NOMO-1 (cell line): Measurements from ENCODE around the gene GALC.
"Not testable (repeated sequence)": the region's sequence is repeated elsewhere in the genome, so short reads cannot be mapped to it uniquely, and the experiment has no call there.

Experiments used
- DNase-seq, 2 experiments: peaks; one replicate each; lab custom pipeline; 2025; ENCODE audit not compliant: unreplicated experiment in 2 of 2; lab: John Stamatoyannopoulos, UW

GALC gene

DNA sequence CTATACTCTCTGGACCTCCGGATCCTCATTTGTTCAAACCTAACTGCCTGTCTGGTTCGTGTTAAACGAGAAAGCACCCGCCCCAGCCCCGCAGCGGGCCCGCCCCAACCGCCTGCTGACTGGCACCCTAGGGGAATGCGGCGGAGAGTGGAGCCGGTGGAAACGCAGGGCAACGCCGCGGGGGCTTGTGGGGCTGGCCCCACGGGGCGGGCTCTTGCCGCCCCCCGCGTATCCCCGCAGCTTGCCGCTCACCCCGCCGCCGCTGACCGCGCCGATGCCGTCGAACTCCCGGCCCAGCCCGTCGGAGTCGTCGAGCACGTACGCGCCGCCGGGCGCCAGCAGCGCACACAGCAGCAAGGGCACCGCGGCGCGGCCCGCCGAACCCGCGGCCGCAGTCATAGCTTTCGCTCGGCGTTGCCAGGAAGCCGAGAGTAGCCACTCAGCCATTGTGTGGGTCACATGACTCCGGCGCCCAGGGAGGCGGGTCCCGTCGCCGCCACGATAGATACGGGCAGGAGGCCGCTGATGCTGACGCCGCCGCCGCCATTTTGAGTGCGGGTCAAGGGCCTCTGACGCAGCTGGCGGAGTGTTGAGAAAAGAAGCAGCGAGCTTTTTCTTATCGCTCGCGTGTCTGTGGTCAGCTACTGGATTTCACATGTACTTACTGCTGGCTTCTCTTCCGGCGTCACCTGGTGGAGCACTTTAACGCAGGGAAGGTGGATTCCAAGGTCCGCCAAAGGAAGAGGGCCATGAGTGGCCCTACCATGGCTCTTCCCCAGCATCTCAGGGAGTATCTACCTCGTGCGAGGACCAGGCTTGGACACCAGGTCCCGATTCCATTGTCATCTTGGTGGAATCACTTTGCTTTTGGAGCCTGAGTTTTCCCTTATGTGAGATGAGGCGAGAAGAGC lies at the start of gene GALC:
Gene GALC, minus strand, starts transcription at position 465 of the 911 bp plus-strand sequence. Its CDS starts 18 bp downstream, at position 447.
- DNase-seq, result peak; percentile 88 to 94

GRCh38 chr14:88040146-88040545 lies 47.2 kb upstream of the GALC start:
- no peak for DNase-seq

DNA sequence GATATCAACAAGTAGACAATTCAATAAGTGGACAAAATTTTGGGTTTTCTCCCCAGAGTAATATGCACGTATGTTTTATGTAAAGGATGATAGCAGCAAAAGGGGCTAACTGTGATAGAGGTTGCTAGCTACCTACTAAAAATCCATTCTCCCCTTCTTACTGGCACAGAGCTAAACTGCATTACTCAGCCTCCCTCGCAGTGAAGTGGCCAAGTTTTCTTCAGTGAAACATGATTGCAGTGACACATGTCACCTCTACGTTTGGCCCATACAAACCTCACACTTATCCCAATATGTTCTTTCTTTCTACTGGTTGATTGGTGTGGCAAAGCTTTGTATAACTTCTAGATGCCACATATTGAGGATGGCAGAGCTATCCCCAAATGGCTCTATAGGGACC lies 46.2 kb upstream of the GALC start:
- no peak for DNase-seq

- no peak for DNase-seq
These were observed 44.3 kb upstream of the GALC start for GRCh38 chr14:88037325-88037724.

DNA sequence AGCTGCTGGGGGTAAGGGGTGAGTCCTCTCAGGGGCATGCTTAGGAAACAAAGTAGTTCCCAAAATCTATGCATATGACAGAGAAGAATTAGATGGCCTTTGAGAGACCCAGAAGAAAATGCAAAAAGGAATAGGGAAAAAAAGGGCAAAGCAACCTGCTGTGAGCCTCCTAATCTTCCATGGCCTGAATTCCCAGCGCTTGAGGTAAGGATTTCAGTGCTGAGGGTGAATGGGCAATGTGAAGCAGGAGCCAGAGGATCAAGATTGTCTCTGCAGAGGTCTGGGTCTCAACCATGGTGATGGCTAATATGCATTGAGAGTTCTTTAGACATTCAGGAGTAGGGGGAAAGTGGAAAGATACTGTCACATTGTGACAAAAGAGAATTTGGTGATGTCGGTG lies 43.4 kb upstream of the GALC start:
- no peak for DNase-seq

DNA sequence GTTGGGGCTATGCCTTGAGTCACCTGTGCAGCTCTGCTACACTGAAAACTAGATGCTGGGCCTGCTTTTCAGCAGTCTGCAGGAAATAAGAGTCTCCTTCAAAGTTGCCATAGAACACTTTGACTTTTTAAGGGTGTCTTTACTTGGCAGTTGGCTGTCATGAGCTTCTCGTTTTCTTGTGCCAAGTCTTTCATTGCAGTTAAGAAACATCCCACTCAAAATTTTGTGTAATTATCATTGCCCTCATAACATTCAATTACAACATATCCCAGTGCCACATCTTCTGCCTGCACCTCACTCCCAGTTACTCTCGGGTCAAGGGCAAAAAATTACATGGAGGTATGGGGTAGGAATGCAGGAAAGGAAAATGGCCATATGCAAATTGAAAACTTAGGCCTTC lies 41.1 kb upstream of the GALC start:
- DNase-seq, result peak; percentile 6 to 28

DNA sequence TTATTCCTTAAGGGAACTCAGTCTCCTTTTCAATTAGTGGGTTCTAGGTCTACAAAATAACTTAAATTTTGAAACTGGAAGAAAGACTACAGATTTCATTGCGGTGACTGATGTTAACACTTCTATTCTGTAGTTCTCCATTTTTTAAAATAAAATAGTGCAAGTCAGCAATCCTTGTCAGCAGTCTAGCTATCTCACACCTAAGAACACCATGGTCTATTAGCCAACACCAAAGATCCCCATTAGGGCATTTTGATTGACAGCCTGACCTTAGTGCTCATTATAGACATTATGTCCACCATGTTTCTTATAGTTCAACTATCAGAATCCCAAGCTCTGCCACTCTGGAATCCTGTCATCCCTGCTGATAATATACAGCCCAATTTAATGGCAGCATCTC lies 39.4 kb upstream of the GALC start:
- no peak for DNase-seq

DNA sequence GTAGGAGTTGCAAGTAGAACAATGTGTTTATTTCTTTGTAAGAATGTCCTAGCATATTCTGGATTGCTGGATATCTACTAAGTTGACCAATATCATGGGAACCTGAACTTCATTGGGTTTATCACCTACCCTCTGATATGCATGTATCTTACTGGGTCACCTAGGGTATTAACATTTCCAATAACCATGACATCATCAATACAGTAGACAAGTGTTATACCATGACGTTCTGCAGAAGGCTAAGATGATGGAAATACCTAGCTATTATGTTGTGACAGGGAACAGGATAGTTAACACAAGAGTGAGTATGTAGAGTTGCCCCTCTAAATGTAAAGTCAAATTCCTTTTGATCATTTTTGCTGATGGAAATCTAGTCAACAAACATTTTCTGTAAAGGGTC lies 37.9 kb upstream of the GALC start:
- DNase-seq, result no peak

GRCh38 chr14:88030079-88030478 lies 37.1 kb upstream of the GALC start:
- DNase-seq, result peak; percentile 51 to 70

DNA sequence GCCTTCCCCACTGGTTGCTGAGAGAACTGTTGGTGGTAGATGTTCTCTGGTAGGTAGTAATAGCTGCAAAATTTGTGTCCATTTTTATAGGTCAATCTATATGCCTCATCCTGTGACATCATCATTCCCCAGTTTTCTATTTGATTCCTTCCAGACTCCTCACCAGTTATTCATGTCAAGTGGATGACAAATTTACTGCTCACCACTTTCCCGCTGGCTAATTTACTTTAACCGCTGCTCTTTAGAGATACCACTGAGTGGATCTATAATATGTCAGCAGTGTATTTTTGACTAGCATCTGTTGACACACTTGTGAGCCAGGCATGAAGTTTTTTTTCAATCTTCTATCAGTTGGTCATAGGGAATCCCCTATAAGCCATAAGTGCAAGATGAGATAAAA lies 36.5 kb upstream of the GALC start:
- DNase-seq, result no peak

DNA sequence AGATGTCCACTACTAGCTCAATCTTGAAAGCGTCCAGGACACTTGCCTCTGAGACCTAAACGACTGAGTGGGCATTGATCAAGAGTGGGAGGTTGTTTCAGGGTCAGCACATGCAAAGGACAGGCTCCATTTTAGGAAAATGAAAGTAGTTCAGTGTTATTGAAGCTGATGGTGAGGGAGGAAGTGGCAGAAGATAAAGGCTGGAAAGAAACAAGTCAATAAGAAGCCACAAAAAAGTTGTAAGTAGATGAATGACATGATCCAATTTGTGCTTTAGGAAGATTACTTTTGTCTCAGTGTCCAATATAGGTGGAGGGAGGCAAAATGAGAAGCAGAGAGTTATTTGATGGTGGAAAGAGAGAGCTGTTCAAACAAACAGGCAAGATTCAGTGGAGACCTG lies 33.9 kb upstream of the GALC start:
- DNase-seq, result no peak

GRCh38 chr14:88025313-88025712 lies 32.3 kb upstream of the GALC start:
- DNase-seq, result no peak

- DNase-seq, result not testable (repeated sequence)
These were observed 31.5 kb upstream of the GALC start for GRCh38 chr14:88024252-88025086.

GRCh38 chr14:88023658-88024187 lies 30.7 kb upstream of the GALC start:
- DNase-seq, result no peak

- DNase-seq, result no peak
These were observed 24.6 kb upstream of the GALC start for GRCh38 chr14:88017535-88017934.

DNA sequence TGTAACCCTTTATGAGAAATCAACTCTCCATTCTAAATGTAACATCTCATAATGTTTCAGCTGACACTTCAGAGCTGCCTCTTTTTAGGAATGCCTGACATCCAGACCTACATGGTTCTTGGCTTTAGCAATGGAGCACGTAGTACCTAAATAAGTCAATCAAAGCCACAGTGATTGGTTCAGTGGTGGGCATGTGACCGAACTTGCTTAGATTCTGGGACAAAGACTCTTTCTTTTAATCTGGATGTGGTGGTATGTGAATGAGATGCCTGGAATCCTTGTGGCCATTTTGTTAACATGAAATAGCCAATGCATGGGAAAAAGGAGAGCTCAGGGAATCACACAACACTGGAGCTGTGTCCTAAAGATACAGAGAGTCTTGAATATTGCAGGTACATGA lies 23.8 kb upstream of the GALC start:
- DNase-seq, result no peak

GRCh38 chr14:88013750-88014349 lies 20.9 kb upstream of the GALC start:
- DNase-seq, result peak; percentile 46 to 78

DNA sequence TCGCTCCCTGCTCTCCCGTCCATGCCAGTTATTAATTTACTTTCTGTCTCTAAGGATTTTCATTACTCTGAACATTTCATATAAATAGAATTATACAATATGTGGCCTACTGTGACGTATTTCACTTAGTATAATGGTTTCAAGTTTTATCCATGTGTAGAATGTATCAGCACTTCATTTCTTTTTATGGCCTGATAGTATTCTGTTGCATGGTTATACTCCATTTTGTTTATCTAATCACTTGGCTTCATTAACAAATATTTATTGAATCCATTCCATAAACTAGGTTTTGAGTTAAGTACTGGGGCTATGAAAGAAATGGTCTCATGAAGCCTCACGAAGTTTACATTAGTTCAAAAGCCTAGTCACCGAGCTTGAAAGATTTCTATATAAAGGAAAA lies 19.5 kb upstream of the GALC start:
- DNase-seq, result no peak

DNA sequence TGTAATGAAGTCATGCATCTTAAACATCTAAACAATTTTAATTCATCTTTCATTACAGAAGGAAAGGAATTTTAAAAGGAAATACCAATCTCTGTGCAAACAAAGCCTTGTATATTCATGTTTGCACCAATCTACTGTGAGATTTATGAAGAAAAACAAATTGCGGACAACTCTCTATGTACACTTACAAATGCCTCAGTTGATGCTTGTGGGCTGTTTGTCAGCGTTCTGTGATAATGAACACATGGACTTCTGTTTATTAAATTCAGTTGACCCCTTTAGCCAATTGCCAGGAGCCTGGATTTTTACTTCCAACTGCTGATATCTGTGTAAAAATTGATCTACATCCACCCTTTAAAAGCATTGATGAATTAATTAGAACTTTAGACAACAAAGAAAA lies 17.3 kb upstream of the GALC start:
- DNase-seq, result no peak

- no peak for DNase-seq
These were observed 16.5 kb upstream of the GALC start for GRCh38 chr14:88009486-88009885.
